Panc1 (cell line): ENCODE results near the gene HKDC1. TPM values are rescaled to one million over a fixed set of nuclear protein-coding genes. Genes with fewer than 3 reads are reported as not detected.

Experiments
- ATAC-seq: fragments of 200-7000 bp; cut with Tn5 transposase; 2 replicates; pipeline ENCODE4 v1.9.1; 2020; ENCODE audit warnings: mild to moderate bottlenecking, moderate library complexity
- BruUV-seq: library from RNA; stranded (reverse); fragments of 400-500 nt; replicated peaks from 2 replicates; lab custom pipeline; 2021; lab: Mats Ljungman, UMichigan
- CTCF ChIA-PET: fragments of 300-600 bp; sonication (Branson Sonifier 250); formaldehyde crosslinking; loops from one replicate; lab custom pipeline; 2022; ENCODE audit warnings: antibody characterized with exemption; lab: Charles Lee
- POLR2A ChIA-PET: fragments of 300-600 bp; sonication (Branson Sonifier 250); formaldehyde crosslinking; loops from one replicate; lab custom pipeline; 2022; ENCODE audit warnings: antibody characterized with exemption; lab: Charles Lee
- DNase-seq: peaks from one replicate; pipeline ENCODE4 v3.0.0-alpha.2; 2010; ENCODE audit warnings: low read depth, low spot score
- H3K27ac ChIP-seq: 2 replicates; pipeline ENCODE4 v1.5.1; 2011; ENCODE audit warnings: mild to moderate bottlenecking, low read length, inconsistent platforms
- H3K27me3 ChIP-seq: fragments of 200-500 bp; sonication (Bioruptor generic); 2 replicates; pipeline ENCODE4 v1.6.0; 2014; ENCODE audit warnings: low read length, inconsistent platforms; ENCODE audit not compliant: control insufficient read depth, insufficient read depth
- H3K36me3 ChIP-seq: fragments of 200-500 bp; sonication (Bioruptor generic); 2 replicates; pipeline ENCODE4 v1.5.1; 2014; ENCODE audit warnings: inconsistent platforms, mild to moderate bottlenecking, low read length, moderate library complexity; ENCODE audit not compliant: control insufficient read depth, insufficient read depth
- H3K4me1 ChIP-seq: 2 replicates; pipeline ENCODE4 v1.5.1; 2011; ENCODE audit warnings: inconsistent platforms, mild to moderate bottlenecking, low read length, moderate library complexity; ENCODE audit not compliant: control insufficient read depth, insufficient read depth
- H3K4me3 ChIP-seq, 2 experiments: 2 replicates each; pipeline ENCODE4 v1.5.1; 2011 to 2012; ENCODE audit warnings: low read depth in 2 of 2, low read length in 2 of 2, mild to moderate bottlenecking in 2 of 2, inconsistent platforms in 1 of 2, moderate library complexity in 1 of 2
- H3K9me3 ChIP-seq: fragments of 200-500 bp; sonication (Bioruptor generic); 2 replicates; pipeline ENCODE4 v1.5.1; 2014; ENCODE audit warnings: low read depth, mild to moderate bottlenecking, inconsistent platforms, low read length, moderate library complexity; ENCODE audit not compliant: control insufficient read depth, insufficient read depth
- CTCF ChIP-seq: fragments of 450-650 bp; IDR thresholded peaks from 2 replicates; pipeline ENCODE4 v1.5.1; 2017; ENCODE audit warnings: mild to moderate bottlenecking
- POLR2AphosphoS5 ChIP-seq: IDR thresholded peaks from 2 replicates; pipeline ENCODE4 v1.6.1; 2012; ENCODE audit warnings: mild to moderate bottlenecking, low read depth, low read length, moderate library complexity
- REST ChIP-seq, 2 experiments: IDR thresholded peaks; 2 replicates each; pipeline ENCODE4 v1.6.1; 2011 to 2012; ENCODE audit warnings: low read depth in 2 of 2, control low read depth in 1 of 2, low read length in 1 of 2, mild to moderate bottlenecking in 1 of 2, moderate library complexity in 1 of 2; ENCODE audit not compliant: insufficient read depth in 1 of 2
- SIN3A ChIP-seq: IDR thresholded peaks from 2 replicates; pipeline ENCODE4 v1.6.1; 2012; ENCODE audit warnings: low read depth, mild to moderate bottlenecking, low read length, moderate library complexity, borderline replicate concordance; ENCODE audit not compliant: insufficient read depth
- TCF7L2 ChIP-seq: IDR thresholded peaks from 2 replicates; pipeline ENCODE4 v1.6.1; 2011; ENCODE audit warnings: mild to moderate bottlenecking, low read depth, low read length, inconsistent platforms
- in situ Hi-C: cut with HindIII; loops from 2 replicates; pipeline ENCODE4 v1.10.0; 2016; ENCODE audit warnings: low sequenced_read_pairs, low pct_unique_long_range_greater_than_20kb
- intact Hi-C: fragments of 100-400 bp; cut with micrococcal nuclease; formaldehyde crosslinking; loops from one replicate; pipeline ENCODE4 v1.10.0; 2022; ENCODE audit not compliant: unreplicated experiment
- total RNA-seq: library from RNA; stranded (reverse); gene quantifications from one replicate; pipeline ENCODE4 v1.2.1, GENCODE V29; 2021; ENCODE audit not compliant: unreplicated experiment

Gene HKDC1
- total RNA-seq, 1 experiment from 2014 or later = 1.1 TPM

- POLR2A ChIA-PET = no interaction called here
- in situ Hi-C loops = no loop called here
- no TSS peak for BruUV-seq
Measured at GRCh38 chr10:69224862-69225657, 4.9 kb downstream of the HKDC1 start.

GRCh38 chr10:69225681-69226080 lies 5.5 kb downstream of the HKDC1 start:
- DNase-seq = no peak
- peaks cover 9% of the 10 kb centered on the region for H3K4me1 ChIP-seq
- no peak overlapping the region for H3K27ac ChIP-seq
- no peak overlapping the region for H3K4me3 ChIP-seq
- intact Hi-C loops (no loop called here), in situ Hi-C loops (no loop called here)
- no peaks in the 10 kb centered on the region for H3K9me3 ChIP-seq
- ChIA-PET CTCF (interaction anchor here (0.7 to 0.9 kb wide), 2 partner anchors 11 to 181 kb away, joined by 3 to 5 read pairs; no protein-coding TSS in a partner anchor), POLR2A (interaction anchor here (0.6 kb wide), 2 partner anchors 44 to 99 kb away, joined by 3 read pairs; no protein-coding TSS in a partner anchor)
- H3K36me3 ChIP-seq = no peaks in the 10 kb centered on the region
- ATAC-seq = no peak
- H3K27me3 ChIP-seq = no peaks in the 10 kb centered on the region
- no TSS peak for BruUV-seq
- TF ChIP-seq TCF7L2 (no peak), POLR2AphosphoS5 (no peak), SIN3A (no peak), REST (IDR thresholded peaks at IDR 0.05; ENCODE audit: insufficient read depth in 1 of 2, low read depth in 2 of 2, low read length in 1 of 2) (no peak)

More at GRCh38 chr10:69224862-69225657, 4.9 kb downstream of the HKDC1 start:
- TF ChIP-seq TCF7L2 (peak; percentile 50; the same call in 1 of the 2 replicates), REST (IDR thresholded peaks at IDR 0.05; ENCODE audit: insufficient read depth in 1 of 2, low read depth in 2 of 2, low read length in 1 of 2) (no peak), CTCF (no peak), SIN3A (no peak), POLR2AphosphoS5 (no peak)
- intact Hi-C loops = no loop called here
- CTCF ChIA-PET = no interaction called here
- DNase-seq (no peak), ATAC-seq (no peak)
- Histone ChIP-seq H3K27me3 (no peaks in the 10 kb centered on the region), H3K4me3 (no peak overlapping the region), H3K4me1 (peaks cover 9% of the 10 kb centered on the region), H3K27ac (no peak overlapping the region), H3K9me3 (no peaks in the 10 kb centered on the region), H3K36me3 (no peaks in the 10 kb centered on the region)
